ENCODE measurements around the gene NRCAM.
A peak's percentile ranks its signal among the peaks of the same experiment; 100 is the strongest.

The NRCAM gene

GRCh38 chr7:108423089-108423989 lies 32.9 kb downstream of the NRCAM start:
- DNase-seq, result no peak

GRCh38 chr7:108421720-108422331 lies 34.4 kb downstream of the NRCAM start:
- DNase-seq, result no peak

- DNase-seq, result peak; percentile 71
Measured at GRCh38 chr7:108419961-108420908, 36.0 kb downstream of the NRCAM start.

- DNase-seq, result peak; percentile 87
Measured at GRCh38 chr7:108418946-108419345, 37.3 kb downstream of the NRCAM start.

- no peak for DNase-seq
Measured at GRCh38 chr7:108417926-108418325, 38.3 kb downstream of the NRCAM start.

- no peak for DNase-seq
Measured at GRCh38 chr7:108417144-108417543, 39.1 kb downstream of the NRCAM start.

GRCh38 chr7:108415821-108416536 lies 40.3 kb downstream of the NRCAM start:
- DNase-seq, result peak; percentile 57

GRCh38 chr7:108415084-108415483 lies 41.2 kb downstream of the NRCAM start:
- DNase-seq, result no peak

- DNase-seq, result no peak
Measured at GRCh38 chr7:108413782-108414492, 42.3 kb downstream of the NRCAM start.

GRCh38 chr7:108413337-108413736 lies 42.9 kb downstream of the NRCAM start:
- DNase-seq, result no peak

GRCh38 chr7:108409146-108409545 lies 47.1 kb downstream of the NRCAM start:
- no peak for DNase-seq

- no peak for DNase-seq
Measured at GRCh38 chr7:108408296-108408991, 47.8 kb downstream of the NRCAM start.

- no peak for DNase-seq
Measured at GRCh38 chr7:108407676-108408075, 48.6 kb downstream of the NRCAM start.

GRCh38 chr7:108406222-108406890 lies 49.9 kb downstream of the NRCAM start:
- DNase-seq, result no peak

GRCh38 chr7:108404509-108405420 lies 51.5 kb downstream of the NRCAM start:
- no peak for DNase-seq

- DNase-seq, result no peak
Measured at GRCh38 chr7:108403597-108404217, 52.5 kb downstream of the NRCAM start.

GRCh38 chr7:108402865-108403264 lies 53.4 kb downstream of the NRCAM start:
- no peak for DNase-seq

GRCh38 chr7:108396080-108396479 lies 60.2 kb downstream of the NRCAM start:
- DNase-seq, result no peak

GRCh38 chr7:108395426-108395825 lies 60.8 kb downstream of the NRCAM start:
- no peak for DNase-seq
